Left lung (tissue), 10 donors: ENCODE measurements around the gene SMKR1. TPM values are rescaled to one million over a fixed set of nuclear protein-coding genes. Genes with fewer than 3 reads are reported as not detected.

Source experiments
- ATAC-seq: fragments of 200-7000 bp; cut with Tn5 transposase; one replicate; pipeline ENCODE4 v1.9.1; 2020; ENCODE audit warnings: moderate library complexity
- DNase-seq, 4 donors: peaks; one replicate each; pipeline ENCODE4 v3.0.0-alpha.2; 2013 to 2020
- H3K27ac ChIP-seq, 2 donors: fragments of 200-600 bp; sonication (generic) in 1 of 2; one replicate each; pipeline versions ENCODE4 v1.5.0 to v1.8.0; 2020 to 2021
- H3K27me3 ChIP-seq, 2 donors: fragments of 200-600 bp; sonication (generic) in 1 of 2; one replicate each; pipeline versions ENCODE4 v1.5.0 to v1.8.0; 2020 to 2021
- H3K36me3 ChIP-seq, 2 donors: fragments of 200-600 bp; sonication (generic) in 1 of 2; one replicate each; pipeline versions ENCODE4 v1.5.0 to v1.8.0; 2020 to 2021
- H3K4me1 ChIP-seq, 2 donors: fragments of 200-600 bp; one replicate each; pipeline ENCODE4 v1.8.0; 2021
- H3K4me3 ChIP-seq, 2 donors: fragments of 200-600 bp; sonication (generic) in 1 of 2; one replicate each; pipeline versions ENCODE4 v1.5.0 to v1.8.0; 2020 to 2021; ENCODE audit warnings: mild to moderate bottlenecking in 1 of 2
- H3K9me3 ChIP-seq, 2 donors: fragments of 200-600 bp; sonication (generic) in 1 of 2; one replicate each; pipeline versions ENCODE4 v1.5.0 to v1.8.0; 2020 to 2021
- CTCF ChIP-seq, 2 donors: fragments of 200-600 bp; sonication (generic) in 1 of 2; IDR thresholded peaks; one replicate each; pipeline versions ENCODE4 v1.5.0 to v1.8.0; 2021; ENCODE audit warnings: antibody characterized with exemption in 2 of 2
- intact Hi-C, 2 donors: fragments of 100-400 bp; cut with DNase I; formaldehyde crosslinking; loops; one replicate each; pipeline versions ENCODE4 v1.11.2 to v1.14.2; 2022
- polyA plus RNA-seq, 6 donors: library from polyadenylated mRNA; unstranded; fragments of 120-200 nt; gene quantifications; one replicate each; pipeline ENCODE4 v1.2.1, GENCODE V29; 2013; ENCODE audit not compliant: insufficient read length in 6 of 6
- total RNA-seq, 2 donors: library from RNA; stranded (reverse); fragmentation: NEBNext Ultra II Directional; extraction: Animal tissue kit (Norgen Biotek cat#: 25700); gene quantifications; one replicate each; pipeline ENCODE4 v1.2.1, GENCODE V29; 2021
- donor health status: DM: no; HTN: yes; CAD: no.
- donor health status: DM: no; HTN: no; CAD: no.

Gene SMKR1
- total and polyA plus RNA-seq, 8 donors, result 0.16 to 1.0 (median 0.57) TPM; not detected in 1

GRCh38 chr7:129535896-129536295 lies 33.6 kb downstream of the SMKR1 start:
- H3K9me3 ChIP-seq, result no peaks in the 10 kb centered on the region
- DNase-seq (no peak), ATAC-seq (no peak)
- no peak for TF ChIP-seq CTCF (IDR thresholded peaks at IDR 0.05)
- no peak overlapping the region for H3K27ac ChIP-seq
- intact Hi-C loops, result no loop called here
- no peak overlapping the region for H3K4me3 ChIP-seq
- H3K27me3 ChIP-seq, result no peaks in the 10 kb centered on the region
- no peaks in the 10 kb centered on the region for H3K36me3 ChIP-seq
- no peaks in the 10 kb centered on the region for H3K4me1 ChIP-seq

GRCh38 chr7:129536323-129536722 lies 34.0 kb downstream of the SMKR1 start:
- no peak overlapping the region for H3K4me3 ChIP-seq
- no peak for ATAC-seq
- no peaks in the 10 kb centered on the region for H3K27me3 ChIP-seq
- intact Hi-C loops, result no loop called here
- no peak for DNase-seq
- H3K9me3 ChIP-seq, result no peaks in the 10 kb centered on the region
- H3K4me1 ChIP-seq, result no peaks in the 10 kb centered on the region
- TF ChIP-seq CTCF (IDR thresholded peaks at IDR 0.05), result no peak
- no peaks in the 10 kb centered on the region for H3K36me3 ChIP-seq
- no peak overlapping the region for H3K27ac ChIP-seq

- no peaks in the 10 kb centered on the region for H3K9me3 ChIP-seq
- peaks cover 0 to 14% of the 10 kb centered on the region in 2 donors for H3K27me3 ChIP-seq
- H3K27ac ChIP-seq, result no peak overlapping the region
- no peaks in the 10 kb centered on the region for H3K36me3 ChIP-seq
- DNase-seq (no peak), ATAC-seq (no peak)
- intact Hi-C loops, result no loop called here
- no peak overlapping the region for H3K4me3 ChIP-seq
- H3K4me1 ChIP-seq, result no peaks in the 10 kb centered on the region
- no peak for TF ChIP-seq CTCF (IDR thresholded peaks at IDR 0.05)
These were observed 36.5 kb downstream of the SMKR1 start for GRCh38 chr7:129538790-129539189.

GRCh38 chr7:129540340-129540739 lies 38.0 kb downstream of the SMKR1 start:
- TF ChIP-seq CTCF (IDR thresholded peaks at IDR 0.05), result no peak
- Histone ChIP-seq H3K4me3 (no peak overlapping the region), H3K4me1 (no peaks in the 10 kb centered on the region), H3K36me3 (no peaks in the 10 kb centered on the region), H3K27me3 (peaks cover 0 to 15% of the 10 kb centered on the region in 2 donors), H3K27ac (no peak overlapping the region), H3K9me3 (no peaks in the 10 kb centered on the region)
- ATAC-seq, result no peak
- no peak for DNase-seq
- intact Hi-C loops, result no loop called here

GRCh38 chr7:129544700-129545099 lies 42.4 kb downstream of the SMKR1 start:
- TF ChIP-seq CTCF (IDR thresholded peaks at IDR 0.05), result no peak
- H3K9me3 ChIP-seq, result no peaks in the 10 kb centered on the region

More at GRCh38 chr7:129544700-129545099, 42.4 kb downstream of the SMKR1 start:
- no peak for ATAC-seq
- H3K4me1 ChIP-seq, result no peaks in the 10 kb centered on the region
- H3K27ac ChIP-seq, result no peak overlapping the region
- intact Hi-C loops, result no loop called here
- no peak for DNase-seq
- H3K36me3 ChIP-seq, result no peaks in the 10 kb centered on the region
- H3K4me3 ChIP-seq, result no peak overlapping the region
- H3K27me3 ChIP-seq, result peaks cover 0 to 15% of the 10 kb centered on the region in 2 donors
